H1 (cell line): ENCODE measurements around the gene OS9. TPM values are rescaled to one million over a fixed set of nuclear protein-coding genes. Genes with fewer than 3 reads are reported as not detected.

Experiments used
- CTCF ChIA-PET: fragments of 300-600 bp; sonication (Branson Sonifier 250); formaldehyde crosslinking; loops from one replicate; lab custom pipeline; 2021; ENCODE audit not compliant: partially characterized antibody; lab: Charles Lee
- POLR2A ChIA-PET: fragments of 300-600 bp; sonication (Branson Sonifier 250); formaldehyde crosslinking; loops from one replicate; lab custom pipeline; 2021; ENCODE audit warnings: inconsistent platforms; ENCODE audit not compliant: partially characterized antibody; lab: Charles Lee
- DNase-seq, 2 experiments: peaks; one replicate each; pipeline versions ENCODE4 v3.0.0 to v3.0.0-alpha.2; 2010 to 2022; ENCODE audit warnings: low spot score in 2 of 2, low read depth in 1 of 2, mixed read lengths in 1 of 2
- FAIRE-seq: peaks from 2 replicates; lab custom pipeline; 2011; peaks lifted over from hg19 to GRCh38; lab: Jason Lieb, UNC
- H2AFZ ChIP-seq: 2 replicates; pipeline ENCODE4 v1.8.1; 2012; ENCODE audit warnings: low read length, inconsistent platforms
- H2AK5ac ChIP-seq: 2 replicates; pipeline ENCODE4 v1.6.1; 2013; ENCODE audit warnings: low read depth, low read length
- H2BK120ac ChIP-seq: replicated peaks from 2 replicates; pipeline ENCODE3; 2013; ENCODE audit warnings: low read depth, low read length, inconsistent platforms
- H2BK12ac ChIP-seq: 2 replicates; pipeline ENCODE4 v1.6.1; 2013; ENCODE audit warnings: low read depth, low read length
- H2BK15ac ChIP-seq: 2 replicates; pipeline ENCODE4 v1.6.1; 2013; ENCODE audit warnings: low read length
- H2BK20ac ChIP-seq: 2 replicates; pipeline ENCODE4 v1.6.1; 2013; ENCODE audit warnings: low read length
- H2BK5ac ChIP-seq: 2 replicates; pipeline ENCODE4 v1.6.1; 2013; ENCODE audit warnings: low read depth, low read length
- H3K14ac ChIP-seq: 2 replicates; pipeline ENCODE4 v1.6.1; 2013; ENCODE audit warnings: inconsistent platforms; ENCODE audit not compliant: insufficient read length
- H3K18ac ChIP-seq: 2 replicates; pipeline ENCODE4 v1.6.1; 2013; ENCODE audit warnings: low read length; ENCODE audit errors: extremely low read depth
- H3K23ac ChIP-seq: 2 replicates; pipeline ENCODE4 v1.6.1; 2013; ENCODE audit warnings: inconsistent platforms; ENCODE audit not compliant: insufficient read length
- H3K23me2 ChIP-seq: 2 replicates; pipeline ENCODE4 v1.6.1; 2013; ENCODE audit warnings: low read depth, low read length
- H3K27ac ChIP-seq: 2 replicates; pipeline ENCODE4 v1.6.1; 2011; ENCODE audit warnings: low read depth, low read length, inconsistent platforms
- H3K27me3 ChIP-seq, 4 experiments: replicated peaks in 1 of 4; 1 replicate in 1 of 4; 2 replicates in 3 of 4; pipeline versions ENCODE4 v1.6.1 to v1.8.1; 2011 to 2013; ENCODE audit warnings: low read length in 3 of 4, mild to moderate bottlenecking in 3 of 4, inconsistent platforms in 2 of 4, mixed read lengths in 2 of 4, moderate library complexity in 1 of 4; ENCODE audit not compliant: control insufficient read depth in 3 of 4, insufficient read depth in 3 of 4; ENCODE audit errors: extremely low read depth in 1 of 4
- H3K36me3 ChIP-seq, 4 experiments: 2 replicates each; pipeline versions ENCODE4 v1.6.1 to v1.8.1; 2011 to 2013; ENCODE audit warnings: mild to moderate bottlenecking in 4 of 4, low read length in 3 of 4, moderate library complexity in 2 of 4, control low read depth in 1 of 4, inconsistent platforms in 1 of 4; ENCODE audit not compliant: insufficient read depth in 4 of 4, control insufficient read depth in 2 of 4
- H3K4ac ChIP-seq: replicated peaks from 2 replicates; pipeline ENCODE3; 2013; ENCODE audit warnings: low read length, low read depth, mixed read lengths, inconsistent platforms; ENCODE audit not compliant: insufficient read length
- H3K4me1 ChIP-seq, 4 experiments: replicated peaks in 1 of 4; 1 replicate in 1 of 4; 2 replicates in 3 of 4; pipeline versions ENCODE4 v1.6.1 to v1.8.1; 2011 to 2013; ENCODE audit warnings: low read length in 3 of 4, inconsistent platforms in 2 of 4, mixed read lengths in 1 of 4; ENCODE audit not compliant: insufficient read depth in 4 of 4, control insufficient read depth in 3 of 4
- H3K4me2 ChIP-seq, 2 experiments: 2 replicates each; pipeline versions ENCODE4 v1.6.1 to v1.8.1; 2011 to 2013; ENCODE audit warnings: low read depth in 2 of 2, low read length in 2 of 2, control low read depth in 1 of 2, inconsistent platforms in 1 of 2, mild to moderate bottlenecking in 1 of 2; ENCODE audit not compliant: insufficient read depth in 1 of 2
- H3K4me3 ChIP-seq, 4 experiments: fragments of 200-600, 300-600 bp in 1 of 4; sonication (generic), shearing (Covaris generic), sonication (Bioruptor Twin) in 1 of 4; 2 replicates each; pipeline versions ENCODE4 v1.5.1 to v1.8.1; 2011 to 2016; ENCODE audit warnings: low read length in 4 of 4, low read depth in 3 of 4, control low read depth in 2 of 4, inconsistent platforms in 2 of 4, mild to moderate bottlenecking in 2 of 4, mixed read lengths in 1 of 4, moderate library complexity in 1 of 4; ENCODE audit not compliant: insufficient read depth in 2 of 4; ENCODE audit errors: extremely low read depth in 1 of 4
- H3K56ac ChIP-seq: replicated peaks from 2 replicates; pipeline ENCODE3; 2013; ENCODE audit warnings: low read depth, mild to moderate bottlenecking, mixed read lengths, low read length, inconsistent platforms; ENCODE audit not compliant: insufficient read length
- H3K79me1 ChIP-seq: 2 replicates; pipeline ENCODE4 v1.6.1; 2013; ENCODE audit warnings: low read depth, low read length, control low read depth
- H3K79me2 ChIP-seq, 2 experiments: 2 replicates each; pipeline versions ENCODE4 v1.6.1 to v1.8.1; 2012 to 2013; ENCODE audit warnings: low read length in 2 of 2, mild to moderate bottlenecking in 2 of 2, inconsistent platforms in 1 of 2; ENCODE audit not compliant: insufficient read depth in 2 of 2, control insufficient read depth in 1 of 2
- H3K9ac ChIP-seq, 4 experiments: replicated peaks in 1 of 4; 1 replicate in 1 of 4; 2 replicates in 3 of 4; pipeline versions ENCODE4 v1.6.1 to v1.8.1; 2011 to 2013; ENCODE audit warnings: low read depth in 3 of 4, low read length in 3 of 4, control low read depth in 2 of 4, mild to moderate bottlenecking in 2 of 4, moderate library complexity in 2 of 4, inconsistent platforms in 1 of 4; ENCODE audit errors: extremely low read depth in 1 of 4
- H3K9me3 ChIP-seq, 2 experiments: 2 replicates each; pipeline versions ENCODE4 v1.6.1 to v1.8.1; 2012 to 2013; ENCODE audit warnings: mild to moderate bottlenecking in 2 of 2, moderate library complexity in 2 of 2, control low read depth in 1 of 2, inconsistent platforms in 1 of 2, low read depth in 1 of 2, low read length in 1 of 2, mixed read lengths in 1 of 2; ENCODE audit not compliant: insufficient read depth in 2 of 2
- H4K20me1 ChIP-seq, 2 experiments: replicated peaks in 1 of 2; 2 replicates each; pipeline versions ENCODE3 to v1.8.1; 2011 to 2013; ENCODE audit warnings: inconsistent platforms in 2 of 2, low read length in 2 of 2, mild to moderate bottlenecking in 1 of 2; ENCODE audit not compliant: insufficient read depth in 2 of 2, control insufficient read depth in 1 of 2
- H4K5ac ChIP-seq: 2 replicates; pipeline ENCODE4 v1.6.1; 2013; ENCODE audit warnings: low read length, low read depth, mixed read lengths, inconsistent platforms; ENCODE audit not compliant: insufficient read length
- H4K8ac ChIP-seq: 2 replicates; pipeline ENCODE4 v1.8.0; 2013; ENCODE audit warnings: mild to moderate bottlenecking, moderate library complexity, low read length, inconsistent platforms; ENCODE audit not compliant: insufficient read depth; ENCODE audit errors: extremely low read depth
- H4K91ac ChIP-seq: replicated peaks from 2 replicates; pipeline ENCODE3; 2013; ENCODE audit warnings: low read length, mixed read lengths, inconsistent platforms; ENCODE audit not compliant: insufficient read length
- CHD2 ChIP-seq: IDR thresholded peaks from 2 replicates; pipeline ENCODE4 v1.6.1; 2012; ENCODE audit warnings: low read length, improper control_type of control experiment
- EP300 ChIP-seq, 2 experiments: IDR thresholded peaks; 1 replicate in 1 of 2; 2 replicates in 1 of 2; pipeline ENCODE4 v1.6.1; 2011 to 2012; ENCODE audit warnings: low read depth in 2 of 2, low read length in 2 of 2, mild to moderate bottlenecking in 2 of 2, borderline replicate concordance in 1 of 2, inconsistent platforms in 1 of 2, moderate library complexity in 1 of 2
- GABPA ChIP-seq: IDR thresholded peaks from 2 replicates; pipeline ENCODE4 v1.6.1; 2011; ENCODE audit warnings: mild to moderate bottlenecking, low read length, moderate library complexity, borderline replicate concordance; ENCODE audit not compliant: insufficient read depth
- GTF2F1 ChIP-seq: IDR thresholded peaks from 2 replicates; pipeline ENCODE4 v1.6.1; 2012; ENCODE audit warnings: low read depth, low read length, improper control_type of control experiment, borderline replicate concordance
- KDM4A ChIP-seq: IDR thresholded peaks from one replicate; pipeline ENCODE4 v1.7.1; 2012; ENCODE audit warnings: low read depth, mild to moderate bottlenecking, moderate library complexity, low read length, inconsistent platforms; ENCODE audit not compliant: severe bottlenecking
- KDM5A ChIP-seq: fragments of 200-600 bp; IDR thresholded peaks from 2 replicates; pipeline ENCODE4 v1.7.1; 2012; ENCODE audit warnings: mild to moderate bottlenecking, low read length, inconsistent platforms, mixed read lengths
- NRF1 ChIP-seq: IDR thresholded peaks from 2 replicates; pipeline ENCODE4 v1.6.1; 2011; ENCODE audit warnings: mild to moderate bottlenecking, low read depth, low read length, improper control_type of control experiment
- RFX5 ChIP-seq: IDR thresholded peaks from 2 replicates; pipeline ENCODE4 v1.6.1; 2011; ENCODE audit warnings: low read depth, low read length, improper control_type of control experiment, borderline replicate concordance
- SIN3A ChIP-seq, 2 experiments: IDR thresholded peaks in 1 of 2; conservative IDR thresholded peaks in 1 of 2; 2 replicates each; pipeline ENCODE4 v1.6.1; 2011 to 2012; ENCODE audit warnings: low read length in 2 of 2, improper control_type of control experiment in 1 of 2, low read depth in 1 of 2, mild to moderate bottlenecking in 1 of 2
- USF2 ChIP-seq: IDR thresholded peaks from 2 replicates; pipeline ENCODE4 v1.6.1; 2011; ENCODE audit warnings: low read length, improper control_type of control experiment
- WGBS, 2 experiments: shearing (Covaris generic) in 1 of 2; methylation state at CpG; one replicate each; pipeline versions ENCODE4 v1.1.6 to v1.1.7; 2013 to 2015; ENCODE audit warnings: low lambda C conversion rate in 2 of 2, mixed read lengths in 2 of 2, inconsistent platforms in 1 of 2, low coverage in 1 of 2, missing lambda C conversion rate in 1 of 2; ENCODE audit not compliant: insufficient replicate concordance in 2 of 2, insufficient coverage in 1 of 2, insufficient read length in 1 of 2; ENCODE audit errors: extremely low coverage in 1 of 2, missing lambda C conversion rate in 1 of 2; 5-methylcytosine and 5-hydroxymethylcytosine counted together
- polyA plus RNA-seq, 7 experiments: library from polyadenylated mRNA; depleted of rRNA in 3 of 7; stranded (reverse) in 5 of 7; unstranded in 2 of 7; fragments of >200 nt in 5 of 7; fragments of 200-250 nt in 2 of 7; gene quantifications; 1 replicate in 5 of 7; 2 replicates in 1 of 7; 4 replicates in 1 of 7; pipeline versions ENCODE4 v1.2.1 to v1.2.3, GENCODE V29; 2011 to 2013; ENCODE audit warnings: missing spikeins in 2 of 7, mixed read lengths in 2 of 7
- total RNA-seq: library from RNA; stranded (reverse); fragmentation: NEBNext Ultra II Directional; extraction: Animal tissue kit (Norgen Biotek cat#: 25700); gene quantifications from 2 replicates; pipeline ENCODE4 v1.2.1, GENCODE V29; 2021

Gene OS9
- total and polyA plus RNA-seq, 2 of the 8 experiments (the other 6 are each of a cell fraction or from before 2014, with no cell fraction given), result 71.0 to 108 TPM

- H3K4ac ChIP-seq, result no peak overlapping the region
- 86% methylated on average over 6 of the region's 6 CpGs; no CpG with 5 or more reads in 1 of the 2 experiments for WGBS, 2 experiments
- H3K79me1 ChIP-seq, result no peaks in the 10 kb centered on the region
- no peak overlapping the region; the same call in 1 of the 2 replicates for H4K8ac ChIP-seq
- FAIRE-seq, result no peak
- CTCF ChIA-PET, result interaction anchor here (0.9 to 11.2 kb wide), 8 partner anchors 8 to 158 kb away, joined by 3 to 149 read pairs (median 8); no protein-coding TSS in a partner anchor
- H3K36me3 ChIP-seq, result peaks cover 0 to 6% (median 0%) of the 10 kb centered on the region in 4 experiments; a peak in 1 of 8 replicates
- H3K4me1 ChIP-seq, result peaks cover 6 to 20% (median 10%) of the 10 kb centered on the region in 4 experiments; a peak in 6 of 7 replicates
- H3K14ac ChIP-seq, result no peak overlapping the region
- TF ChIP-seq EP300 (IDR thresholded peaks at IDR 0.05; ENCODE audit: borderline replicate concordance in 1 of 2, low read depth in 2 of 2, low read length in 2 of 2), result no peak
- TF ChIP-seq RFX5, result no peak
- TF ChIP-seq SIN3A (conservative IDR thresholded peaks at IDR 0.05 in 1 of 2, IDR thresholded peaks at IDR 0.05 in 1 of 2; ENCODE audit: low read depth in 1 of 2, low read length in 2 of 2), result no peak
- no peak for TF ChIP-seq KDM4A
- TF ChIP-seq GABPA, result no peak
- no peak for TF ChIP-seq CHD2
- no peak for TF ChIP-seq GTF2F1
- no peak for TF ChIP-seq KDM5A
- TF ChIP-seq USF2, result no peak
- no peak for TF ChIP-seq NRF1
- TF ChIP-seq, all 59 proteins: peak for 0
- H2BK20ac ChIP-seq, result no peak overlapping the region
- no peak overlapping the region for H3K56ac ChIP-seq
- no peak for DNase-seq
- H2AK5ac ChIP-seq, result no peak overlapping the region
- no peak overlapping the region for H2BK5ac ChIP-seq
- no peak overlapping the region for H3K4me3 ChIP-seq
- no peak overlapping the region for H3K9ac ChIP-seq
- H3K23me2 ChIP-seq, result peaks cover 2% of the 10 kb centered on the region; the same call in 1 of the 2 replicates
- no peak overlapping the region for H2BK120ac ChIP-seq
- no peak overlapping the region for H2BK12ac ChIP-seq
- H3K27ac ChIP-seq, result no peak overlapping the region
- no peaks in the 10 kb centered on the region for H3K79me2 ChIP-seq
- H4K91ac ChIP-seq, result no peak overlapping the region
- H4K5ac ChIP-seq, result no peak overlapping the region
- no peak overlapping the region for H2AFZ ChIP-seq
- H3K18ac ChIP-seq, result no peak overlapping the region
- peaks cover 36 to 96% (median 82%) of the 10 kb centered on the region in 4 experiments for H3K27me3 ChIP-seq
- no peak overlapping the region for H3K4me2 ChIP-seq
- H3K23ac ChIP-seq, result no peak overlapping the region
- POLR2A ChIA-PET, result interaction anchor here (1.4 to 3.4 kb wide), 3 partner anchors 11 to 114 kb away, joined by 4 to 10 read pairs (median 4); partner anchors contain the start of gene TSPAN31
- peaks cover 0 to 17% of the 10 kb centered on the region in 2 experiments for H4K20me1 ChIP-seq
- no peaks in the 10 kb centered on the region; a peak in 1 of 4 replicates for H3K9me3 ChIP-seq
- H2BK15ac ChIP-seq, result no peak overlapping the region
Observed at GRCh38 chr12:57733928-57734327, 40.0 kb downstream of the OS9 start.
